ENCODE measurements around the gene RNF19B. TPM values are rescaled to one million over a fixed set of nuclear protein-coding genes. Genes with fewer than 3 reads are reported as not detected.
A peak's percentile ranks its signal among the peaks of the same experiment; 100 is the strongest.

Gene RNF19B
- total and polyA plus RNA-seq, 4 experiments from 2014 or later = 1.1 to 30.6 (median 16.6) TPM

- H3K36me3 ChIP-seq (ENCODE audit: insufficient read depth, low read length) = peaks cover 19% of the 10 kb centered on the region
- H3K9me3 Mint-ChIP-seq = no peaks in the 10 kb centered on the region
- no peaks in the 10 kb centered on the region for H3K27me3 Mint-ChIP-seq
- peak overlapping the region in 1 of 8 donors; percentile 22 for H3K4me3 Mint-ChIP-seq
- DNase-seq = no peak
- H3K27ac ChIP-seq (ENCODE audit: low read depth, low read length) = no peak overlapping the region
- H3K27me3 ChIP-seq (ENCODE audit: insufficient read depth, low read length) = no peaks in the 10 kb centered on the region
- peaks cover 14 to 29% (median 20%) of the 10 kb centered on the region in 4 donors for H3K4me1 Mint-ChIP-seq
- peaks cover 29 to 48% of the 10 kb centered on the region in 2 donors for H3K36me3 Mint-ChIP-seq
- ChIA-PET POLR2A (ENCODE audit: partially characterized antibody) (interaction anchor here (2.0 kb wide), 1 partner anchor 9 kb away, joined by 4 read pairs; no protein-coding TSS in a partner anchor), CTCF (ENCODE audit: partially characterized antibody) (interaction anchor here (1.0 kb wide), 1 partner anchor 107 kb away, joined by 4 read pairs; no protein-coding TSS in a partner anchor)
- no peaks in the 10 kb centered on the region for H3K9me3 ChIP-seq (ENCODE audit: control insufficient read depth in 1 of 2, low read length in 2 of 2)
- intact Hi-C loops (cut with micrococcal nuclease) = no loop called here
- H3K4me3 ChIP-seq (ENCODE audit: low read length in 2 of 2) = no peak overlapping the region
- H3K27ac Mint-ChIP-seq = peak overlapping the region in 1 of 7 donors; percentile 67
- H3K4me1 ChIP-seq (ENCODE audit: insufficient read depth, low read length) = peaks cover 14% of the 10 kb centered on the region
Measured at GRCh38 chr1:32949519-32949918, 15.1 kb downstream of the RNF19B start.

DNA sequence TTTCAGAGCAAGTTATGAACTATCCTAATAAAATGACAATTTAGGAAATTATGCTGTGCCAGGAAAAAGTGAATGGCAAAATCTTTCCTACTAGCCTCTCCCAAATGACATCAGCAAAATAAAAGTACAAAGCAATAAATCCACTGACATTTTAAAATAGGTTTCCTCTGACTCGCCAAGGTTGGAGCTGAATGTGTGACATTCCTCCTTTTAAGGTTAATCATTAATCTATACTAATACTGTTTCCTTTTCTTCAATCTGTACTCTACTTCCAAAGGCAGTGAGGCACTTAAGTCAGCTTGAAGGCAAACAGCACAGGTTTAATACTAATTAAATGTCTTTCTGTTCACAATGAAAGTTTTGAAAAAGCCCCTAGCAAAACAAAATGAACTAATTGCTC, 15.7 kb downstream of the RNF19B start:
- peaks cover 25% of the 10 kb centered on the region for H3K36me3 ChIP-seq (ENCODE audit: insufficient read depth, low read length)
- H3K4me1 Mint-ChIP-seq = peaks cover 14 to 29% (median 21%) of the 10 kb centered on the region in 4 donors
- POLR2A ChIA-PET (ENCODE audit: partially characterized antibody) = interaction anchor here (1.2 to 2.0 kb wide), 2 partner anchors 10 to 32 kb away, joined by 3 to 4 read pairs; no protein-coding TSS in a partner anchor

DNA sequence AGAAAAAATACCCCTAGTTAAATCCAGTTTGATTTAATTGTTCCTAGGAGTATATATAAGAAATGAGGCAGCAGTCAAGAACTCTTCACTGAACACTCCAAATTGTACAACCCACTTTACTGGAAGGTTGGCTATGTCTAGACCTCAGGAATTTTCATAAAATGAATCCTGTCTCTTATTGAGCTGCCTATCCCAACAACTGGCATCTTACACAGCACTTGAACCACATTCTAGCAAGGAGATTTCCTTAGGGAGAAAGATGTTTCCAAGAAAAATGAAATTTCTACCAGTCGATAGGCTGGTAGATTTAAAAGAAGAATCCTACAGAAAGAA, 16.3 kb downstream of the RNF19B start:
- H3K27me3 ChIP-seq (ENCODE audit: insufficient read depth, low read length) = no peaks in the 10 kb centered on the region
- H3K27ac ChIP-seq (ENCODE audit: low read depth, low read length) = no peak overlapping the region
- Mint-ChIP-seq H3K4me3 (no peak overlapping the region), H3K27ac (no peak overlapping the region), H3K36me3 (peaks cover 37 to 57% of the 10 kb centered on the region in 2 donors), H3K4me1 (peaks cover 13 to 25% (median 20%) of the 10 kb centered on the region in 4 donors), H3K9me3 (no peaks in the 10 kb centered on the region), H3K27me3 (no peaks in the 10 kb centered on the region)
- H3K36me3 ChIP-seq (ENCODE audit: insufficient read depth, low read length) = peaks cover 27% of the 10 kb centered on the region
- H3K9me3 ChIP-seq (ENCODE audit: control insufficient read depth in 1 of 2, low read length in 2 of 2) = no peaks in the 10 kb centered on the region
- intact Hi-C loops (cut with micrococcal nuclease) = no loop called here
- ChIA-PET CTCF (ENCODE audit: partially characterized antibody) (interaction anchor here (1.3 kb wide), 1 partner anchor 10 kb away, joined by 4 read pairs; no protein-coding TSS in a partner anchor), POLR2A (ENCODE audit: partially characterized antibody) (interaction anchor here (1.2 to 2.0 kb wide), 2 partner anchors 11 to 32 kb away, joined by 3 to 4 read pairs; no protein-coding TSS in a partner anchor)
- H3K4me1 ChIP-seq (ENCODE audit: insufficient read depth, low read length) = peaks cover 5% of the 10 kb centered on the region
- DNase-seq = no peak
- no peak overlapping the region for H3K4me3 ChIP-seq (ENCODE audit: low read length in 2 of 2)

More for the DNA sequence above, 15.7 kb downstream of the RNF19B start:
- Mint-ChIP-seq H3K27ac (peak overlapping the region in 2 of 7 donors; percentile 8 to 73), H3K27me3 (no peaks in the 10 kb centered on the region), H3K9me3 (no peaks in the 10 kb centered on the region), H3K4me3 (no peak overlapping the region), H3K36me3 (peaks cover 35 to 55% of the 10 kb centered on the region in 2 donors)
- CTCF ChIA-PET (ENCODE audit: partially characterized antibody) = interaction anchor here (1.0 to 1.3 kb wide), 2 partner anchors 10 to 107 kb away, joined by 4 read pairs; no protein-coding TSS in a partner anchor
- no peaks in the 10 kb centered on the region for H3K9me3 ChIP-seq (ENCODE audit: control insufficient read depth in 1 of 2, low read length in 2 of 2)
- intact Hi-C loops (cut with micrococcal nuclease) = no loop called here
- peaks cover 9% of the 10 kb centered on the region for H3K4me1 ChIP-seq (ENCODE audit: insufficient read depth, low read length)
- no peak for DNase-seq
- no peak overlapping the region for H3K27ac ChIP-seq (ENCODE audit: low read depth, low read length)
- no peaks in the 10 kb centered on the region for H3K27me3 ChIP-seq (ENCODE audit: insufficient read depth, low read length)
- no peak overlapping the region for H3K4me3 ChIP-seq (ENCODE audit: low read length in 2 of 2)

DNA sequence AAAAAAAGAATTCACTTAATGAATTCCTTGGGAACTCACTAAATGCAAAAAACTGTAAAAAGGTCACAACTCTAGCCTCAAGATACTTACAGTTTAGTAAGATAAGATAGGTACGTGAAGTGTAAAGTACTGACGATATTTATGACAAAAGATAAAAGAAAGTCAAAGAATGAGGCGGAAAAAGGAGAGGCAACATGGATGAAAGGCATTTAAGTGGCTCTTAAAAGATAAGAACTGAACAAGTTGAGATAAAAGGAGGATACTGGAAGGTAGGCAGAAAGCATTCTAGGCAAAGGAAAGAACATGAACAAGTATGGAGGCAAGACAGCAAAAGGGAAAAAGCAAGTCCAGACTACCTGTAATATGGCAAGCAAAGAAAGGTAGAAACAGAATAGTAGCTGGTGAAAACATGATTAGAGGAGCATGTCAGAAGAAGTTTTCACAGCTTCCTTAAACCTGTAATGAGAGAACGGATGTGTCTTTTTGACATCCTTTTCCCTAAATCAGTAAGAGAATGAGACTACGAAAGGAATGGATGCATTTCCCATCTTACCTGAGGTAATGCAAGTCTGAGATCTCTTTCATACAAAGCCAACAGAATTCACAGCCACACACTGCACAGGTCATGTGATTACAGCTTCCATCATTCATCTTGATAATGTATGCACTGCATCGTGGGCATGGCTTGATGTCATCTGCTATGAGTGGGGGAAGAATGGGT, 16.8 kb downstream of the RNF19B start:
- H3K4me1 ChIP-seq (ENCODE audit: insufficient read depth, low read length) = no peaks in the 10 kb centered on the region
- no peaks in the 10 kb centered on the region for H3K27me3 Mint-ChIP-seq
- no peaks in the 10 kb centered on the region for H3K9me3 ChIP-seq (ENCODE audit: control insufficient read depth in 1 of 2, low read length in 2 of 2)
- H3K36me3 ChIP-seq (ENCODE audit: insufficient read depth, low read length) = peaks cover 27% of the 10 kb centered on the region
- ChIA-PET CTCF (ENCODE audit: partially characterized antibody) (interaction anchor here (0.7 to 1.3 kb wide), 2 partner anchors 11 to 60 kb away, joined by 3 to 4 read pairs; no protein-coding TSS in a partner anchor), POLR2A (ENCODE audit: partially characterized antibody) (interaction anchor here (1.2 to 2.0 kb wide), 2 partner anchors 11 to 33 kb away, joined by 3 to 4 read pairs; no protein-coding TSS in a partner anchor)
- no peak overlapping the region for H3K4me3 Mint-ChIP-seq
- H3K4me1 Mint-ChIP-seq = peaks cover 10 to 25% (median 17%) of the 10 kb centered on the region in 4 donors
- no peak overlapping the region for H3K27ac Mint-ChIP-seq
- no peak overlapping the region for H3K27ac ChIP-seq (ENCODE audit: low read depth, low read length)
- peaks cover 38 to 59% of the 10 kb centered on the region in 2 donors for H3K36me3 Mint-ChIP-seq
- H3K9me3 Mint-ChIP-seq = no peaks in the 10 kb centered on the region
- no peak overlapping the region for H3K4me3 ChIP-seq (ENCODE audit: low read length in 2 of 2)
- DNase-seq = no peak
- H3K27me3 ChIP-seq (ENCODE audit: insufficient read depth, low read length) = no peaks in the 10 kb centered on the region
- intact Hi-C loops (cut with micrococcal nuclease) = no loop called here

DNA sequence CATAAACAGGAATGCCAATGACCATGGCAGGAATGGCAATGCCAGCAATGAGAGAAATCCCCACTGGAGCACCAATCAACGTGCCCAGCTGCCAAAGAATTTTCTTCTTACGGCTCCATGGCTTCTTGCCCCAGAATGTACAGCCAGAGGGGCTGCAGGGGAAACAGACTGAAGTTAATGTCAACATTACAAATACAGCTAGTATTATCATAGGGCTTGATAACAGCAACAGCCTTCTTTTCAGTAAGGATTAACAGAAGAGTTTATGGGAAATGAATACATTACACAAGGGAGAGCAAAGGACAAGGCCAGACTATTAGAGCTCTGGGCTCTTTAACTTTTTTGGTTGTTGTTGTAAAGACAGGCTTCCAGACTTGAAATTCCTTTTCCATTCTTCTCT, 18.2 kb downstream of the RNF19B start:
- intact Hi-C loops (cut with micrococcal nuclease) = no loop called here
- peaks cover 10 to 22% (median 16%) of the 10 kb centered on the region in 4 donors for H3K4me1 Mint-ChIP-seq
- peaks cover 42 to 72% of the 10 kb centered on the region in 2 donors for H3K36me3 Mint-ChIP-seq
- Histone ChIP-seq H3K27ac (ENCODE audit: low read depth, low read length) (no peak overlapping the region), H3K36me3 (ENCODE audit: insufficient read depth, low read length) (peaks cover 35% of the 10 kb centered on the region), H3K9me3 (ENCODE audit: control insufficient read depth in 1 of 2, low read length in 2 of 2) (no peaks in the 10 kb centered on the region), H3K4me1 (ENCODE audit: insufficient read depth, low read length) (no peaks in the 10 kb centered on the region), H3K4me3 (ENCODE audit: low read length in 2 of 2) (no peak overlapping the region), H3K27me3 (ENCODE audit: insufficient read depth, low read length) (no peaks in the 10 kb centered on the region)
- H3K27ac Mint-ChIP-seq = peak overlapping the region in 2 of 7 donors; percentile 5 to 46
- no peak overlapping the region for H3K4me3 Mint-ChIP-seq
- no peaks in the 10 kb centered on the region for H3K27me3 Mint-ChIP-seq
- no peaks in the 10 kb centered on the region for H3K9me3 Mint-ChIP-seq
- DNase-seq = no peak
- POLR2A ChIA-PET (ENCODE audit: partially characterized antibody) = interaction anchor here (1.3 kb wide), 1 partner anchor 35 kb away, joined by 6 read pairs; no protein-coding TSS in a partner anchor
- CTCF ChIA-PET (ENCODE audit: partially characterized antibody) = interaction anchor here (1.0 kb wide), 1 partner anchor 108 kb away, joined by 3 read pairs; no protein-coding TSS in a partner anchor

DNA sequence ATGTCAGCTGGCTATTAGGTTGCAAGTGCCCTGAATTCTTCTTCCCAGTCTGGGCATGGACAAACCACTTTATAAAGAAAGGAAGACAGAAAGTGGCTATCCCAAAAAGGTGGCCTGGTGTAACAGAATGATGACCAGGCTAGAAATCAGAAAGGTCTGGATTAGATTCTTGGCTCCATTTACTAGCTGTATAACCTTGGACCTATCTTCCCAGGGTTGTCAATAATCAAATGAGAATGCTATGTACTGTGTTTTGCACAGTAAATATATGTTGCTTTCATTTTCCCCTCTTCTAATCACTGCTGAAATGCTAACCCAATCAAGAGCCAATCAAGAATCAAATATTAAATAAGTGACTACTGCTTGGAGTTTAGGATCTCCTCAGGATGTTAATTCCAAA, 20.4 kb downstream of the RNF19B start:
- intact Hi-C loops (cut with micrococcal nuclease) = no loop called here
- H3K36me3 ChIP-seq (ENCODE audit: insufficient read depth, low read length) = peaks cover 53% of the 10 kb centered on the region
- H3K27ac ChIP-seq (ENCODE audit: low read depth, low read length) = no peak overlapping the region
- Mint-ChIP-seq H3K27me3 (no peaks in the 10 kb centered on the region), H3K4me3 (no peak overlapping the region), H3K4me1 (peaks cover 7 to 17% (median 9%) of the 10 kb centered on the region in 4 donors), H3K27ac (peak overlapping the region in 5 of 7 donors; percentile 20 to 79 (median 25)), H3K9me3 (no peaks in the 10 kb centered on the region), H3K36me3 (peaks cover 53 to 88% of the 10 kb centered on the region in 2 donors)
- H3K27me3 ChIP-seq (ENCODE audit: insufficient read depth, low read length) = no peaks in the 10 kb centered on the region
- ChIA-PET CTCF (ENCODE audit: partially characterized antibody) (interaction anchor here (0.9 to 2.1 kb wide), 3 partner anchors 10 to 231 kb away, joined by 3 to 13 read pairs (median 6); no protein-coding TSS in a partner anchor), POLR2A (ENCODE audit: partially characterized antibody) (interaction anchor here (1.2 to 3.7 kb wide), 2 partner anchors 11 to 20 kb away, joined by 5 to 13 read pairs; partner anchors contain the start of gene RNF19B)
- H3K9me3 ChIP-seq (ENCODE audit: control insufficient read depth in 1 of 2, low read length in 2 of 2) = no peaks in the 10 kb centered on the region
- H3K4me3 ChIP-seq (ENCODE audit: low read length in 2 of 2) = no peak overlapping the region
- DNase-seq = no peak
- no peaks in the 10 kb centered on the region for H3K4me1 ChIP-seq (ENCODE audit: insufficient read depth, low read length)
